ENCODE data around the gene FBXL16. TPM values are rescaled to one million over a fixed set of nuclear protein-coding genes. Genes with fewer than 3 reads are reported as not detected.
"Not testable (repeated sequence)": the region's sequence is repeated elsewhere in the genome, so short reads cannot be mapped to it uniquely, and the experiment has no call there.

FBXL16 gene
- under 1 TPM in 2 of 4 donors, not detected in 2; 0.21 to 0.37 TPM for total RNA-seq

DNA sequence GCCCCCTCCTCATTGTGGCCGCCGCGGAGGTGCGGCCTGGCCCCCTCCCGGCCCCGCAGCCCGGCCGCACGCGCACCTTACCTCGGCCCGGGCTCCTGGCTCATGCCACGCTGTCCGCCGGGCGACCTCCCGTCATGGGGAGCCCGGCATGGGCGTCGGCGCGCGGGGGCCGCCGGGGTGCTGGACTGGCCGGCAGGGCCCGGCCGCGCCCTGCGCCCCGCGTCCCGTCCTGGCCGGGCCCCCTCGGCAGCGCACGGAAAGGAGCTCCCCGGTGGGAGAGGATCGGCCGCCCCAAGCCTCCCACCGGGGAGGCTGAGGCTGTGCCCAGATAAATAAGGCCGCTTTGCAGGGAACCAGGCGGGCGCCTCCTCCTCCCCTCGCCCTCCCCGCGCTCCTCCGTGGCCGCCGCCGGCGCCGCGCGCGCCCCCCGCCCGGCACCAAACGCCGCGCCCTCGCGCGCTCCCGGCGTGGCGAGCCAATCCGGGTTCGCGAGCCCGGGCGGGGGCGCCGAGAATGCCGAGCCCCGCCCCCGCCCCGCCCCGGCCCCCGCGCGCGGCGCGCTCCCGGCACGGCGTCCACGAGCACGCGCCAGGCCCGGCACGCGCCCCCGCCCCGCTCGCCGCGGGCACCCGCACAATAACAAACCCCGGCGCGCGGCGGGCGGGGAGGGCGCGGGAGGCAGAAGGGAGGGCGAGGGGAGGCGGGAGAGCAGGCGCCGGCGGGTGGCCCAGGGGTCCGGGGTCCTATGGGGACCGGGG lies at the start of gene FBXL16:
FBXL16 (minus strand) TSS at position 371 of the 758 bp plus-strand sequence. CDS start 8,396 bp downstream, outside the sequence.
- Histone ChIP-seq H3K27ac (no peak within 1 kb of the TSS), H3K27me3 (peaks cover 32 to 37% of the 10 kb centered on the region in 2 donors), H3K36me3 (no peaks in the 10 kb centered on the region), H3K4me3 (no peak within 1 kb of the TSS), H3K9me3 (no peaks in the 10 kb centered on the region), H3K4me1 (peaks cover 0 to 10% of the 10 kb centered on the region in 2 donors)
- DNase-seq, result no peak
- intact Hi-C loops (cut with DNase I; ENCODE audit: low total_unique reads), result no loop called here
- TF ChIP-seq POLR2A (IDR thresholded peaks at IDR 0.05), result no peak
- TF ChIP-seq CTCF (IDR thresholded peaks at IDR 0.05), result no peak

DNA sequence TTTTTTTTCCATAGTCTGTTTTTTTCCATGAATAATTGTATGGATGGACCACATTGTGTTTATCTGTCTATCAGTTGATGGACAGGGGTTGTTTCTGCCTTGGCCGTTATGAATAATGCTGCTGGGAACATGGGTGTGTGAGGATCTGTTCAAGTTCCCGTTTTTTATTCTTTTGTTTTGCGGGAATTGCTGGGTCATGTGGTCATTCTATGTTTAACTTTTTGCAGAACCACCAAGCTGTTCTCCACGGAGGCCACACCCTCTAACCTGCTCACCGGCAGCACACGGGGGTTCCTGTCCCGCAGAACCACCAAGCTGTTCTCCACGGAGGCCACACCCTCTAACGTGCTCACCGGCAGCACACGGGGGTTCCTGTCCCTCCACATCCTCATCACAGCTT lies 49.1 kb upstream of the FBXL16 start:
- H3K27me3 ChIP-seq, result no peaks in the 10 kb centered on the region

DNA sequence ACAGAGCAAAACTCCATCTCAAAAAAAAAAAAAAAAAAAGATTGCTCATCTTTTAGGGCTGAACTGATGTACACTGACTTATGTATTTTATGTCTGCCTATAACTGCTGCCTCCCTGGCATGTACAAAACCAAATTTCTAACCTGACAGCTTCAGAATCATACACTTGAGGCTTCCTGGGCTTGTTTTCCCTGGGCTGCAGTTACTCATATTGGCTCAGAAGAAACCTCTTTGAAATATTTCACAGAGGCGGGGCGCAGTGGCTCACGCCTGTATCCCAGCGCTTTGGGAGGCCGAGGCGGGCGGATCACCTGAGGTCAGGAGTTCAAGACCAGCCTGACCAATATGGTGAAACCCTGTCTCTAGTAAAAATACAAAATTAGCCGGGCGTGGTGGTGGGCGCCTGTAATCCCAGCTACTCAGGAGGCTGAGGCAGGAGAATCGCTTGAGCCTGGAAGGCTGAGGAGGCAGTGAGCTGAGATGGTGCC lies 48.6 kb upstream of the FBXL16 start:
- H3K27ac ChIP-seq; H3K27me3 ChIP-seq; H3K4me3 ChIP-seq; H3K4me1 ChIP-seq; intact Hi-C loops (cut with DNase I; ENCODE audit: low total_unique reads); DNase-seq; H3K36me3 ChIP-seq; H3K9me3 ChIP-seq: not testable (repeated sequence)

More for the DNA sequence above, 49.1 kb upstream of the FBXL16 start:
- no peak for DNase-seq
- no peaks in the 10 kb centered on the region for H3K36me3 ChIP-seq
- intact Hi-C loops (cut with DNase I; ENCODE audit: low total_unique reads), result no loop called here
- no peaks in the 10 kb centered on the region for H3K9me3 ChIP-seq
- H3K27ac ChIP-seq, result no peak overlapping the region
- H3K4me1 ChIP-seq, result no peaks in the 10 kb centered on the region
- TF ChIP-seq POLR2A (IDR thresholded peaks at IDR 0.05) (no peak), CTCF (IDR thresholded peaks at IDR 0.05) (no peak)
- H3K4me3 ChIP-seq, result no peak overlapping the region

- DNase-seq, result no peak
- no peaks in the 10 kb centered on the region for H3K36me3 ChIP-seq
- H3K4me1 ChIP-seq, result no peaks in the 10 kb centered on the region
- TF ChIP-seq POLR2A (IDR thresholded peaks at IDR 0.05) (no peak), CTCF (IDR thresholded peaks at IDR 0.05) (no peak)
- H3K9me3 ChIP-seq, result no peaks in the 10 kb centered on the region
- no peak overlapping the region for H3K4me3 ChIP-seq
- intact Hi-C loops (cut with DNase I; ENCODE audit: low total_unique reads), result no loop called here
- H3K27me3 ChIP-seq, result no peaks in the 10 kb centered on the region
- H3K27ac ChIP-seq, result no peak overlapping the region
These were observed 46.4 kb upstream of the FBXL16 start for GRCh38 chr16:752007-752312.

DNA sequence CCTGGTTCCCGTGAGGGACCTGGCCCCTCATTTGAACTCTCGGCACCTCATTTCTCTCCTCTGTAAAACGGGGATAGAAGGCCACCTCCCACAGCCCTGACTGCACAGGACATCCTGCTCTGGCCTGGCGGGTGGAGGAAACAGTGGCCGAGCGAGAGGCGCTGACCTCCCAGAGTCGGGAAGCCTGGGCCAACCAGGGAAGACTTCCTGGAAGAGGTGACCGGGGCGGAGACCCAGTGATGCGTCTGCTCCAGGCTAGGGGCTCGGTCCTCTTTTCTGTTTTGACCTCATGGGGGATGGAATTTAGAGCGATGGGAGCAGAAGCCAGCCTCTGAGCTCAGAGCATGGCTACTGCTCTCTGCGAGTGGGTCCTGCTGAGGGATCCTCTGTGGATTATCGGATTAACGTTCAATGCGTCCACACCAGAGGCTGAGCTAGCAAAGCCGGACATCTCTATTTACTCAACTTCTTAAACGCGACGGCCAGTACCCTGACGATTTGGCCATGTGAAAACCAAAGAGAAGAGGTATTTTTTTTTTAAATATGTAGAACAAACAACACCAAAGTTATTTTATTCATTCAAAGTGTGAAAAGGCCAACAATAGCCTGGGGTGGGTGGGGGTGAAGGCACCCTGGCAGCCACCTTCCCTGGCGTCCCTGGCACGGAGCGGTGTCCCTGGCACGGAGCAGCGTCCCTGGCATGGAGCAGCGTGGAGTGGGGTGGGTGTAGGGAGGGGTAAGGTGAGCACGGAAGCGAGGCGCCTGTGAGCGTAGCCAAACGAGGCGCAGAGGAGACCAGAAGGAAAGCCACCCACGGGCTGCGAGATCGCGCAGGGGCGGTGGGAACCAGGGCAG lies 45.8 kb upstream of the FBXL16 start:
- intact Hi-C loops (cut with DNase I; ENCODE audit: low total_unique reads), result no loop called here
- Histone ChIP-seq H3K4me3 (no peak overlapping the region), H3K36me3 (no peaks in the 10 kb centered on the region), H3K4me1 (no peaks in the 10 kb centered on the region), H3K27me3 (no peaks in the 10 kb centered on the region), H3K9me3 (no peaks in the 10 kb centered on the region), H3K27ac (no peak overlapping the region)
- TF ChIP-seq CTCF (IDR thresholded peaks at IDR 0.05) (no peak), POLR2A (IDR thresholded peaks at IDR 0.05) (no peak)
- DNase-seq, result no peak
